ENCODE results near the gene SHISAL2A. TPM values are rescaled to one million over a fixed set of nuclear protein-coding genes. Genes with fewer than 3 reads are reported as not detected.

Gene SHISAL2A
- total RNA-seq, 4 donors from 2014 or later: not detected

- no peak overlapping the region for H3K4me3 ChIP-seq (ENCODE audit: low read depth, poor library complexity, severe bottlenecking)
- DNase-seq (ENCODE audit: low spot score in 2 of 2): no peak
- intact Hi-C loops (cut with DNase I; ENCODE audit: low total_unique reads): no loop called here
- 87 to 94% methylated on average over 4 of the region's 4 CpGs for WGBS, 2 donors
- TF ChIP-seq, protein P1, sequence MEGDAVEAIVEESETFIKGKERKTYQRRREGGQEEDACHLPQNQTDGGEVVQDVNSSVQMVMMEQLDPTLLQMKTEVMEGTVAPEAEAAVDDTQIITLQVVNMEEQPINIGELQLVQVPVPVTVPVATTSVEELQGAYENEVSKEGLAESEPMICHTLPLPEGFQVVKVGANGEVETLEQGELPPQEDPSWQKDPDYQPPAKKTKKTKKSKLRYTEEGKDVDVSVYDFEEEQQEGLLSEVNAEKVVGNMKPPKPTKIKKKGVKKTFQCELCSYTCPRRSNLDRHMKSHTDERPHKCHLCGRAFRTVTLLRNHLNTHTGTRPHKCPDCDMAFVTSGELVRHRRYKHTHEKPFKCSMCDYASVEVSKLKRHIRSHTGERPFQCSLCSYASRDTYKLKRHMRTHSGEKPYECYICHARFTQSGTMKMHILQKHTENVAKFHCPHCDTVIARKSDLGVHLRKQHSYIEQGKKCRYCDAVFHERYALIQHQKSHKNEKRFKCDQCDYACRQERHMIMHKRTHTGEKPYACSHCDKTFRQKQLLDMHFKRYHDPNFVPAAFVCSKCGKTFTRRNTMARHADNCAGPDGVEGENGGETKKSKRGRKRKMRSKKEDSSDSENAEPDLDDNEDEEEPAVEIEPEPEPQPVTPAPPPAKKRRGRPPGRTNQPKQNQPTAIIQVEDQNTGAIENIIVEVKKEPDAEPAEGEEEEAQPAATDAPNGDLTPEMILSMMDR (IDR thresholded peaks at IDR 0.05): no peak
- TF ChIP-seq POLR2A (IDR thresholded peaks at IDR 0.05): no peak
Observed at GRCh38 chr1:52641307-52641706, 8.3 kb downstream of the SHISAL2A start.

- no peak overlapping the region for H3K4me3 ChIP-seq (ENCODE audit: low read depth, poor library complexity, severe bottlenecking)
- intact Hi-C loops (cut with DNase I; ENCODE audit: low total_unique reads): no loop called here
- 75 to 76% methylated on average over 6 of the region's 6 CpGs for WGBS, 2 donors
- no peak for DNase-seq (ENCODE audit: low spot score in 2 of 2)
- TF ChIP-seq, protein P1 (IDR thresholded peaks at IDR 0.05): no peak
- TF ChIP-seq POLR2A (IDR thresholded peaks at IDR 0.05): no peak
Observed at GRCh38 chr1:52645261-52645660, 12.3 kb downstream of the SHISAL2A start.

GRCh38 chr1:52651904-52652303 is 18.9 kb downstream of the SHISAL2A start:
- WGBS, 2 donors: 93 to 95% methylated on average over 1 of the region's 1 CpG
- TF ChIP-seq, protein P1 (IDR thresholded peaks at IDR 0.05): no peak
- TF ChIP-seq POLR2A (IDR thresholded peaks at IDR 0.05): no peak
- DNase-seq (ENCODE audit: low spot score in 2 of 2): no peak
- no peak overlapping the region for H3K4me3 ChIP-seq (ENCODE audit: low read depth, poor library complexity, severe bottlenecking)
- intact Hi-C loops (cut with DNase I; ENCODE audit: low total_unique reads): no loop called here

DNA sequence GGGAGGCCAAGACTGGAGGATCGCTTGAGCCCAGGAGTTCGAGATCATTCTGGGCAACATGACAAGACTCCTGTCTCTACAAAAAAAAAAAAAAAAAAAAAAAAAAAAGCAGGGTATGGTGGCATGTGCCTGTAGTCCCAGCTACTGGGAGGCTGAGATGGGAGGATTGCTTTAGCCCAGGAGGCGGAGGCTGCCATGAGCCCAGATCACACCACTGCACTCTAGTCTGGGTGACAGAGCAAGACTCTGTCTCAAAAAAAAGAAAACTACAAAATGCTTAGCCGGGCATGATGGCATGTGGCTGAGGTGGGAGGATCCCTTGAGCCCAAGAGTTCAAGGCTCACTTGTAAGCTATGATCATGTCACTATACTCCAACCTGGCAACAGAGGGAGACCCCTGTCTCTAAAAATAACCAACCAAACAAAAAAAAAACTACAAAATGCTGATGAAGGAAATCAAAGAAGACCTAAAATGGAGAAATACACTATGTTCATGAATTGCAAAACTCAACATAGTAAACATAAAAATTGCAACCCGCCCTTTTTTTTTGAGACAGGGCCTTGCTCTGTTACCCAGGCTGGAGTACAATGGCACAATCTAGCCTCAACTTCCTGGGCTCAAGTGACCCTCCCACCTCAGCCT is 20.4 kb downstream of the SHISAL2A start:
- H3K4me3 ChIP-seq (ENCODE audit: low read depth, poor library complexity, severe bottlenecking): no peak overlapping the region
- TF ChIP-seq POLR2A (IDR thresholded peaks at IDR 0.05): no peak
- TF ChIP-seq, protein P1 (IDR thresholded peaks at IDR 0.05): no peak
- intact Hi-C loops (cut with DNase I; ENCODE audit: low total_unique reads): no loop called here

DNA sequence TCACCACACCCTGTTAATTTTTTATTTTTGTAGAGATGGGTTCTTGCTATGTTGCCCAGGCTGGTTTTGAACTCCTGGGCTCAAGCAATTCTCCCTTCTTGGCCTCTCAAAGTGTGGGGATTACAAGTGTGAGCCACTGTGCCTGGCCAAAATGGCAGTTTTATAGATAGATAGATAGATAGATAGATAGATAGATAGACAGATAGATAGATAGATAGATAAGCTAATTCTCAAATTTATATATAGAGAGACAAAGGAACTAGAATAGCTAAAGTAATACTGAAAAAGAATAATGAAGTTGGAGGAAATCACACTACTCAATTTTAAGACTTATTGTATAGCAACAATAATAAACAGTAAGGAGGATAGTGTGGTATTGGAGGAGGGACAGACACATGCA is 21.1 kb downstream of the SHISAL2A start:
- intact Hi-C loops (cut with DNase I; ENCODE audit: low total_unique reads): no loop called here
- TF ChIP-seq, protein P1 (IDR thresholded peaks at IDR 0.05): no peak
- TF ChIP-seq POLR2A (IDR thresholded peaks at IDR 0.05): no peak
- DNase-seq (ENCODE audit: low spot score in 2 of 2): no peak

More for the DNA sequence above, 20.4 kb downstream of the SHISAL2A start:
- no peak for DNase-seq (ENCODE audit: low spot score in 2 of 2)
- WGBS, 2 donors: 96 to 97% methylated on average over 5 of the region's 5 CpGs

DNA sequence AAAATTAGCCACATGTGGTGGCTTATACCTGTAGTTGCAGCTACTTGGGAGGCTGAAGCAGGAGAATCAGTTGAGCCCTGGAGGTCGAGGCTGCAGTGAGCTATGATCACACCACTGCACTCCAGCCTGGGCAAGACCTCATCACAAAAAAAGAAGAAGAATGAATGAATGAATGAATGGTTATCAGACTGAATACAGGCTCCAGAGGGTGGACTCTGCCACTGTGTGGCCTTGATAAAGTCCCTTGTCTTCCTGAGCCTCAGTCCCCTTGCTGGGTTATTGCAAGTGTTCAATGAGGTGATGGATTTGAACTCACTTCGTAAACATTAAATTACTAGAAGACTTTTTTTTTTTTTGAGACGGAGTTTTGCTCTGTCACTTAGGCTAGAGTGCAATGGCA is 24.7 kb downstream of the SHISAL2A start:
- TF ChIP-seq, protein P1 (IDR thresholded peaks at IDR 0.05): no peak
- TF ChIP-seq POLR2A (IDR thresholded peaks at IDR 0.05): no peak
- intact Hi-C loops (cut with DNase I; ENCODE audit: low total_unique reads): no loop called here
- WGBS, 2 donors: 95 to 96% methylated on average over 3 of the region's 3 CpGs
- DNase-seq (ENCODE audit: low spot score in 2 of 2): no peak
- H3K4me3 ChIP-seq (ENCODE audit: low read depth, poor library complexity, severe bottlenecking): no peak overlapping the region

More for the DNA sequence above, 21.1 kb downstream of the SHISAL2A start:
- H3K4me3 ChIP-seq (ENCODE audit: low read depth, poor library complexity, severe bottlenecking): no peak overlapping the region

All from lower leg skin (tissue), 4 donors.